IPS-15b (cell line): Measurements from ENCODE around the gene SYCP3.
"Not testable (repeated sequence)": the region's sequence is repeated elsewhere in the genome, so short reads cannot be mapped to it uniquely, and the experiment has no call there.

ENCODE experiments used
- H3K27me3 ChIP-seq: one replicate; pipeline ENCODE4 v1.6.1; 2013; ENCODE audit warnings: low read length; ENCODE audit not compliant: control insufficient read depth, insufficient read depth
- H3K36me3 ChIP-seq: one replicate; pipeline ENCODE4 v1.6.1; 2013; ENCODE audit warnings: low read length; ENCODE audit not compliant: control insufficient read depth, insufficient read depth
- H3K4me1 ChIP-seq: one replicate; pipeline ENCODE4 v1.6.1; 2013; ENCODE audit warnings: mild to moderate bottlenecking, low read length; ENCODE audit not compliant: control insufficient read depth, insufficient read depth
- H3K4me3 ChIP-seq: one replicate; pipeline ENCODE4 v1.5.1; 2013; ENCODE audit warnings: low read depth, low read length
- H3K9ac ChIP-seq: one replicate; pipeline ENCODE4 v1.6.1; 2013; ENCODE audit warnings: low read depth, mild to moderate bottlenecking, low read length
- H3K9me3 ChIP-seq: one replicate; pipeline ENCODE4 v1.6.1; 2013; ENCODE audit warnings: mild to moderate bottlenecking, low read length; ENCODE audit not compliant: control insufficient read depth, insufficient read depth

Gene SYCP3

DNA sequence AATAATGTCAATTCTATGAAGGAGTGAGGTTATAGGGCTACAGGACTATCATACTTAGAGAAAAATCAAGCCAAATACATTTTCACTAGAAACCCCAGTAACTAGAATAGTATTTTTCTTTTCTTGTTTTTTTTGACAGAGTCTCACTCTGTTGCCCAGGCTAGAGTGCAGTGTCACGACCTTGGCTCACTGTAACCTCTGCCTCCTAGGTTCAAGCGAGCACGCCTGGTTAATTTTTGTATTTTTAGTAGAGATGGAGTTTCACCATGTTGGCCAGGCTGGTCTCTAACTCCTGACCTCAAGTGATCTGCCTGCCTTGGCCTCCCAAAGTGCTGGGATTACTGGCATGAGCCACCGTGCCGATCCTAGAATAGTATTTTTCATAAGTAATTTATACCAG is 4.8 kb downstream of the SYCP3 start:
- H3K36me3 ChIP-seq, result not testable (repeated sequence)

DNA sequence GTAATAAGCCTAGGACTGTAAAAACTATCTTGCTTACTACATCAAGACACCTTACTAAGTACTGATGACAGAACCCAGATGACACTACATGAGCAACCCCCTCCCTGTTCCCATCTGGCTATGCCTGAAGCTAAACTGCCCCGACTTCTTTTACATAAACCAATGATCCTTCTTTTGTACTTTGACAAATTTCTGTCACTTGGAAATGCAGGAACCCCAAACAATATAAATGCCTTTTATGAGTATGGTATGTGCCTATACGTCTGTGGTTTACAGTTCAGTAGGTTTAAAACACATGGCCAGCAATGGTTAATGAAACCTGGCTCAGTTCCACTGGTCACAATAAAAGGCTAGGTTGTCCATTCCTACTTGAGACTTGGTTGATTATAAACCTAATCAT is 6.1 kb downstream of the SYCP3 start:
- Histone ChIP-seq H3K9ac (no peak overlapping the region), H3K27me3 (no peaks in the 10 kb centered on the region), H3K4me3 (no peak overlapping the region), H3K4me1 (no peaks in the 10 kb centered on the region), H3K36me3 (no peaks in the 10 kb centered on the region), H3K9me3 (no peaks in the 10 kb centered on the region)

More for the DNA sequence above, 4.8 kb downstream of the SYCP3 start:
- H3K4me3 ChIP-seq, H3K27me3 ChIP-seq, H3K9ac ChIP-seq, H3K9me3 ChIP-seq, H3K4me1 ChIP-seq: not testable (repeated sequence)

DNA sequence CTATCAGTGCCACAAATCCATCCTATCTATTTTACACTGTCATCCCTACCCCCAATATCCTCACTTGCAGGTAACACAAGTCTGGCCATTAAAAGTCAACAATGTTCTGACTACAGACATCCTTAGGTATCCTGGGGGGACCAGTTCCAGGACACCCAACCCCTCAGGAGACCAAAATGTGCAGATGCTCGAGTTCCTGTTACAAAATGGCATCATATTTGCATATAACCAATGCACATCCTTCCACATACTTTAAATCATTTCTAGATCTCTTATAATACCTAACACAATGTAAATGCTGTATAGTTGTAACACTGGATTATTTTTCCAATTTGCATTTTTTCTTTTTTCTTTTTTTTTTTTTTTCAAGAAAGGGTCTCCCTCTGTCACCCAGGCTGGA is 6.9 kb downstream of the SYCP3 start:
- Histone ChIP-seq H3K4me3 (no peak overlapping the region), H3K36me3 (no peaks in the 10 kb centered on the region), H3K27me3 (no peaks in the 10 kb centered on the region), H3K9ac (no peak overlapping the region), H3K4me1 (no peaks in the 10 kb centered on the region), H3K9me3 (no peaks in the 10 kb centered on the region)

DNA sequence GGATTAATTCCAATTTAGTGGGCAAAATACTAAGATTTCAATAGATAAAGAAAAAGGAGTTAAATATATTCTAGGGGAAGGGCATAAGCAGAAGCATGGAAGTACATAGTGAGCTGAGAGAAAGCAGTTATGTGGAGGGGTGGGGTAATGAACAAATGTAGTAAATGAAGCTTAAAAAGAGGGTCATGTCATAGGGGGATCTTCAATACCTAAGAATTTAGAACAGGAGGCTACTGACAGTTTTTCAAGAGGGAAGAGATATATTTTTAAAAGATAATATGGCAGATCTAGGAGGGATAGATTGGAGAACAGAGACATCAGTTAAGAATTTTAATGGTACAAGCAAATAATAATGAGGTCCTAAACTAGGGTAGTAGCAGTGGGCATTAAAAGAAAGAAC is 9.4 kb downstream of the SYCP3 start:
- Histone ChIP-seq H3K9me3 (no peaks in the 10 kb centered on the region), H3K27me3 (no peaks in the 10 kb centered on the region), H3K4me1 (no peaks in the 10 kb centered on the region), H3K36me3 (no peaks in the 10 kb centered on the region), H3K4me3 (no peak overlapping the region), H3K9ac (no peak overlapping the region)

GRCh38 chr12:101727098-101727497 is 12.2 kb downstream of the SYCP3 start:
- Histone ChIP-seq H3K36me3 (no peaks in the 10 kb centered on the region), H3K27me3 (no peaks in the 10 kb centered on the region), H3K9ac (no peak overlapping the region), H3K4me1 (no peaks in the 10 kb centered on the region), H3K9me3 (no peaks in the 10 kb centered on the region), H3K4me3 (no peak overlapping the region)

- H3K4me1 ChIP-seq, result no peaks in the 10 kb centered on the region
- no peaks in the 10 kb centered on the region for H3K36me3 ChIP-seq
- H3K9ac ChIP-seq, result no peak overlapping the region
- no peak overlapping the region for H3K4me3 ChIP-seq
- no peaks in the 10 kb centered on the region for H3K27me3 ChIP-seq
- no peaks in the 10 kb centered on the region for H3K9me3 ChIP-seq
Measured at GRCh38 chr12:101722392-101722791, 16.9 kb downstream of the SYCP3 start.

GRCh38 chr12:101720118-101720517 is 19.1 kb downstream of the SYCP3 start:
- Histone ChIP-seq H3K27me3 (no peaks in the 10 kb centered on the region), H3K9ac (no peak overlapping the region), H3K4me3 (no peak overlapping the region), H3K4me1 (no peaks in the 10 kb centered on the region), H3K36me3 (no peaks in the 10 kb centered on the region), H3K9me3 (no peaks in the 10 kb centered on the region)

- Histone ChIP-seq H3K9me3 (no peaks in the 10 kb centered on the region), H3K4me1 (no peaks in the 10 kb centered on the region), H3K27me3 (no peaks in the 10 kb centered on the region), H3K9ac (no peak overlapping the region), H3K4me3 (no peak overlapping the region), H3K36me3 (no peaks in the 10 kb centered on the region)
Measured at GRCh38 chr12:101719566-101719965, 19.7 kb downstream of the SYCP3 start.

GRCh38 chr12:101714877-101715444 is 24.3 kb downstream of the SYCP3 start:
- no peaks in the 10 kb centered on the region for H3K36me3 ChIP-seq
- no peaks in the 10 kb centered on the region for H3K27me3 ChIP-seq
- no peak overlapping the region for H3K9ac ChIP-seq
- no peak overlapping the region for H3K4me3 ChIP-seq
- H3K4me1 ChIP-seq, result no peaks in the 10 kb centered on the region
- H3K9me3 ChIP-seq, result no peaks in the 10 kb centered on the region

GRCh38 chr12:101713930-101714329 is 25.3 kb downstream of the SYCP3 start:
- H3K36me3 ChIP-seq, result no peaks in the 10 kb centered on the region
- no peaks in the 10 kb centered on the region for H3K4me1 ChIP-seq
- no peak overlapping the region for H3K9ac ChIP-seq
- no peaks in the 10 kb centered on the region for H3K9me3 ChIP-seq
- H3K27me3 ChIP-seq, result no peaks in the 10 kb centered on the region
- no peak overlapping the region for H3K4me3 ChIP-seq

DNA sequence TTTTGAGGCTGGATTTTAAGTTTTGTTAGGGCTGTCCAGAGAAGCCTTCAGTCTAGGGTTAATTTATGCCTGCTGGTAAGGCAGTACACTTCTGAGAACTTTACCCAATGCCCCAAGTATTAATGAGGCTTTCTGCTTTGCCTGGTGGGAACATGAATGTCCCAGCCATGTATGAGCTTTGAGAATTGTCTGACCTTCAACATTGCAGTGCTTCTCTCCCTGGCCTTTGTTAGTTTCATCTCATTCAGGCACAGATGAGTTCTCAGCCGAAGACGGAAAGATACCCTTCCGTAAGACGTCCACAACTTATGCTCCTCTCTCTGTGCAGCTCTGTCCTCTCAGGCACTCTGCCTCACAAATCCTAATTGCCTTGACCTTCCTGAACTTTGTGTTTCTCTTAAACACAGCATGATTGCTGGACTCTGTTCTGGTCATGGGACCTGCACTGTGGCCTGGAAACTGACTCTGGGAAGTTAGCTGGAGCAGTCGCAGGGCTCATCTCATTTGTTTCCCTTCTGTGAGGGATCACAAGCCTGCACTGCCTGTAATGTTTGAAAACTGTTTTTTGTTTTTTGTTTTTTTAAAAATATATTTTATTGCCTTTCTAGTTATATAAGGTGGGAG is 26.1 kb downstream of the SYCP3 start:
- no peaks in the 10 kb centered on the region for H3K36me3 ChIP-seq
- no peak overlapping the region for H3K9ac ChIP-seq
- H3K27me3 ChIP-seq, result no peaks in the 10 kb centered on the region
- H3K4me1 ChIP-seq, result no peaks in the 10 kb centered on the region
- no peak overlapping the region for H3K4me3 ChIP-seq
- no peaks in the 10 kb centered on the region for H3K9me3 ChIP-seq

- Histone ChIP-seq H3K9me3 (no peaks in the 10 kb centered on the region), H3K27me3 (no peaks in the 10 kb centered on the region), H3K4me3 (no peak overlapping the region), H3K36me3 (no peaks in the 10 kb centered on the region), H3K9ac (no peak overlapping the region), H3K4me1 (no peaks in the 10 kb centered on the region)
Measured at GRCh38 chr12:101710288-101710687, 29.0 kb downstream of the SYCP3 start.
